ENCODE data around the gene SPOCK1. TPM values are rescaled to one million over a fixed set of nuclear protein-coding genes. Genes with fewer than 3 reads are reported as not detected.
A peak's percentile ranks its signal among the peaks of the same experiment; 100 is the strongest.

SPOCK1 gene
- total RNA-seq, 1 experiment from 2014 or later = 10.9 TPM

- H3K9me3 Mint-ChIP-seq = no peaks in the 10 kb centered on the region
- no peaks in the 10 kb centered on the region; the same call in 1 of the 2 replicates for H3K27me3 Mint-ChIP-seq (ENCODE audit: low read depth)
Observed at GRCh38 chr5:137085206-137085605, 413.9 kb downstream of the SPOCK1 start.

More at GRCh38 chr5:137085206-137085605, 413.9 kb downstream of the SPOCK1 start:
- no peak overlapping the region for H4K91ac ChIP-seq (ENCODE audit: insufficient read length, low read depth, low read length)
- DNase-seq = no peak
- H3K4me3 Mint-ChIP-seq = no peak overlapping the region
- H4K8ac ChIP-seq (replicated peaks; ENCODE audit: insufficient read length, low read depth, low read length) = no peak overlapping the region
- H4K20me1 ChIP-seq (ENCODE audit: control insufficient read depth, insufficient read depth, insufficient read length) = no peaks in the 10 kb centered on the region
- no peaks in the 10 kb centered on the region; a peak in 1 of 7 replicates for H3K36me3 Mint-ChIP-seq (ENCODE audit: insufficient read depth in 1 of 3, low read depth in 3 of 3)
- peak overlapping the region in 1 of 3 experiments; percentile 44; a peak in 1 of 7 replicates for H3K27ac Mint-ChIP-seq
- no peak overlapping the region for H3K27ac ChIP-seq (ENCODE audit: insufficient read length, low read depth, low read length)
- no CpG with 5 or more reads among the region's 4 CpGs for WGBS (ENCODE audit: extremely low coverage, insufficient read length, low lambda C conversion rate)
- H2BK5ac ChIP-seq (ENCODE audit: insufficient read length, low read length) = no peak overlapping the region
- no peak overlapping the region for H2BK15ac ChIP-seq (ENCODE audit: low read depth, low read length)
- H2AFZ ChIP-seq (ENCODE audit: low read length) = no peak overlapping the region
- no peak overlapping the region for H2BK120ac ChIP-seq (ENCODE audit: low read depth, low read length, poor library complexity, severe bottlenecking)
- H3K79me1 ChIP-seq (ENCODE audit: insufficient read depth, low read depth, low read length, poor library complexity, severe bottlenecking) = no peaks in the 10 kb centered on the region
- H3K18ac ChIP-seq (ENCODE audit: insufficient read length, low read depth, low read length) = no peak overlapping the region
- no peak overlapping the region for H3K4me2 ChIP-seq (ENCODE audit: insufficient read depth, insufficient read length, low read length)
- no peak overlapping the region for H2BK12ac ChIP-seq (ENCODE audit: insufficient read length, low read depth, low read length)
- no peaks in the 10 kb centered on the region for H3K23me2 ChIP-seq (ENCODE audit: insufficient read length, low read depth, low read length, poor library complexity, severe bottlenecking)
- H3K27me3 ChIP-seq (ENCODE audit: insufficient read depth, low read length) = no peaks in the 10 kb centered on the region
- no peak for TF ChIP-seq CTCF (conservative IDR thresholded peaks at IDR 0.05)
- no peak overlapping the region for H2AK5ac ChIP-seq (ENCODE audit: insufficient read length, low read length)
- peaks cover 4% of the 10 kb centered on the region; the same call in 1 of the 2 replicates for H3K4me1 ChIP-seq (ENCODE audit: insufficient read depth, low read length)
- no peaks in the 10 kb centered on the region for H3K79me2 ChIP-seq (ENCODE audit: insufficient read depth, low read length)
- H3K4me1 Mint-ChIP-seq = peaks cover 33 to 34% of the 10 kb centered on the region in 2 experiments
- H3K23ac ChIP-seq (ENCODE audit: insufficient read length, low read depth, low read length) = no peak overlapping the region
- H3K4ac ChIP-seq (ENCODE audit: low read depth, low read length) = no peak overlapping the region
- no peaks in the 10 kb centered on the region for H3K9me3 ChIP-seq (ENCODE audit: control insufficient read depth, low read depth, low read length)
- no peak overlapping the region for H3K56ac ChIP-seq (ENCODE audit: insufficient read length, low read depth, low read length)
- no peak overlapping the region for H3K9ac ChIP-seq (ENCODE audit: extremely low read depth, insufficient read length, low read length)
- no peak overlapping the region for H3K14ac ChIP-seq (ENCODE audit: insufficient read depth, low read length)
- no peak overlapping the region for H4K5ac ChIP-seq (ENCODE audit: insufficient read length, low read depth, low read length)
- no peak overlapping the region for H2BK20ac ChIP-seq (ENCODE audit: low read depth, low read length, poor library complexity, severe bottlenecking)
- no peak overlapping the region for H3T11ph ChIP-seq (ENCODE audit: low read length)

Measured in H9 (cell line).